Smooth muscle cell (in vitro differentiated cells): Measurements from ENCODE around the gene LAPTM5. TPM values are rescaled to one million over a fixed set of nuclear protein-coding genes. Genes with fewer than 3 reads are reported as not detected.

Experiments
- DNase-seq: peaks from one replicate; lab custom pipeline; 2025; ENCODE audit not compliant: unreplicated experiment; lab: John Stamatoyannopoulos, UW
- H2AFZ ChIP-seq: fragments of 200-600 bp; sonication (generic); 2 replicates; pipeline ENCODE4 v1.6.0; 2016; ENCODE audit warnings: antibody characterized with exemption, low read depth, mild to moderate bottlenecking
- H3F3A ChIP-seq: fragments of 200-600 bp; sonication (generic); 2 replicates; pipeline ENCODE4 v1.6.0; 2017; ENCODE audit warnings: antibody characterized with exemption, low read depth
- H3K27ac ChIP-seq: fragments of 200-600 bp; sonication (generic); 2 replicates; pipeline ENCODE4 v1.5.1; 2016; ENCODE audit warnings: low read depth, mild to moderate bottlenecking
- H3K27me3 ChIP-seq: fragments of 200-600 bp; sonication (generic); 2 replicates; pipeline ENCODE4 v1.6.1; 2016; ENCODE audit warnings: low read depth, mild to moderate bottlenecking
- H3K36me3 ChIP-seq: fragments of 200-600 bp; sonication (generic); 2 replicates; pipeline ENCODE4 v1.5.1; 2016; ENCODE audit warnings: low read depth
- H3K4me1 ChIP-seq: fragments of 200-600 bp; sonication (generic); 2 replicates; pipeline ENCODE4 v1.5.1; 2016; ENCODE audit warnings: low read depth
- H3K4me2 ChIP-seq: fragments of 200-600 bp; sonication (generic); 2 replicates; pipeline ENCODE4 v1.6.0; 2016; ENCODE audit warnings: mild to moderate bottlenecking
- H3K4me3 ChIP-seq: fragments of 200-600 bp; sonication (generic); 2 replicates; pipeline ENCODE4 v1.5.1; 2016; ENCODE audit warnings: mild to moderate bottlenecking
- H3K79me2 ChIP-seq: fragments of 200-600 bp; sonication (generic); 2 replicates; pipeline ENCODE4 v1.6.0; 2016; ENCODE audit warnings: low read depth, mild to moderate bottlenecking
- H3K9ac ChIP-seq: fragments of 200-600 bp; sonication (generic); 2 replicates; pipeline ENCODE4 v1.6.0; 2016; ENCODE audit warnings: low read depth
- H3K9me3 ChIP-seq: fragments of 200-600 bp; sonication (generic); replicated peaks from 2 replicates; pipeline ENCODE4 v1.5.1; 2016; ENCODE audit warnings: low read depth
- H4K20me1 ChIP-seq: fragments of 200-600 bp; sonication (generic); 2 replicates; pipeline ENCODE4 v1.6.0; 2016; ENCODE audit warnings: low read depth
- CTCF ChIP-seq: fragments of 200-600 bp; sonication (generic); IDR thresholded peaks from 2 replicates; pipeline ENCODE4 v1.5.1; 2017; ENCODE audit warnings: borderline replicate concordance, mild to moderate bottlenecking, antibody characterized with exemption; ENCODE audit not compliant: insufficient read depth, poor library complexity, severe bottlenecking
- WGBS: methylation state at CpG from one replicate; pipeline ENCODE4 v1.1.7; 2016; ENCODE audit warnings: low lambda C conversion rate; 5-methylcytosine and 5-hydroxymethylcytosine counted together
- polyA plus RNA-seq: library from polyadenylated mRNA; unstranded; fragments of >200 nt; fragmentation: Nextera tagmentation; extraction: Ambion mirVana; gene quantifications from 2 replicates; pipeline ENCODE4 v1.2.1, GENCODE V29; 2016
- total RNA-seq: library from RNA; depleted of rRNA; stranded (reverse); fragments of >200 nt; gene quantifications from 2 replicates; pipeline ENCODE4 v1.2.3, GENCODE V29; 2014

Gene LAPTM5
- total and polyA plus RNA-seq, 2 experiments from 2014 or later: 0.63 to 1.4 TPM

DNA sequence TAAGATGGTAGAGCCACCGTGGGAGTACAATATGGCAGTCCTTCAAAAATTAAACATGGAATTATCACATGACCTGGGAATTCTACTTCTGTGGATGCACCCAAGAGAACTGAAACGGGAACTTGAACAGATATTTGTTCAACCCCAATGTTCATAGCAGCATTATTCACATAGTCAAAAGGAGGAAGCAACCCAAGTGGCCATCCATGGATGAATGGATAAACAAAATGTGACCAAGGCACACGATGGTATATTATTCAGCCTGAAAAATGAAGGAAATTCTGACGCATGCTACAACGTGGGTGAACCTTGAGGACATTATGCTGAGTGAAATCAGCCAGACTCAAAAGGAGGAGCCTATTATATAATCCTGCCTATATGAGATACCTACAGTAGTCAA, 22.8 kb upstream of the LAPTM5 start:
- H3K4me3 ChIP-seq: no peak overlapping the region
- H3F3A ChIP-seq: no peaks in the 10 kb centered on the region
- no peaks in the 10 kb centered on the region for H3K4me1 ChIP-seq
- no peak overlapping the region for H3K27ac ChIP-seq
- WGBS: 75% methylated on average over 5 of the region's 5 CpGs
- no peak overlapping the region for H3K9ac ChIP-seq
- H3K36me3 ChIP-seq: no peaks in the 10 kb centered on the region
- H3K9me3 ChIP-seq: no peaks in the 10 kb centered on the region
- DNase-seq: no peak
- no peak overlapping the region for H2AFZ ChIP-seq
- no peak for TF ChIP-seq CTCF
- H4K20me1 ChIP-seq: no peaks in the 10 kb centered on the region
- H3K79me2 ChIP-seq: no peaks in the 10 kb centered on the region
- no peak overlapping the region for H3K4me2 ChIP-seq
- H3K27me3 ChIP-seq: no peaks in the 10 kb centered on the region

- Histone ChIP-seq H4K20me1 (no peaks in the 10 kb centered on the region), H3F3A (no peaks in the 10 kb centered on the region), H3K4me3 (no peak overlapping the region)
Observed at GRCh38 chr1:30779294-30780071, 21.9 kb upstream of the LAPTM5 start.

DNA sequence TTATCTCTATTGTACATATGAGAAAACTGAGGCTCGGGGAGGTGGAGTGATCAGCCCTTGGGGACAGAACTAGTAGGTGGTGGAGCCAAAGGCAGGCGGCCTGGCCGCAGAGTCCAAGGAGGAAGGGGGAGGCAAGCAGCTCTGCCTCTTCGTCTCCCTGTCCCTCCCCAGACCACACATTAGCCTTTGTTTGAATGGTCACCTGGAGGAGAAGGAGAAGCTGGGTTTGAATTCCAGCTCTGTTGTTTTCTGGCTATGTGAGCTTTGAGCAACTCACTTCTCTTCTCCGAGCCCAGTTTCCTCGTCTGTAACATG, 21.4 kb upstream of the LAPTM5 start:
- Histone ChIP-seq H4K20me1 (no peaks in the 10 kb centered on the region), H3K4me2 (no peak overlapping the region), H3K79me2 (no peaks in the 10 kb centered on the region), H3F3A (no peaks in the 10 kb centered on the region), H3K27me3 (no peaks in the 10 kb centered on the region), H3K4me1 (no peaks in the 10 kb centered on the region), H2AFZ (no peak overlapping the region), H3K9me3 (no peaks in the 10 kb centered on the region), H3K27ac (no peak overlapping the region), H3K4me3 (no peak overlapping the region), H3K36me3 (no peaks in the 10 kb centered on the region), H3K9ac (no peak overlapping the region)
- TF ChIP-seq CTCF: no peak
- WGBS: 91% methylated on average over 6 of the region's 6 CpGs
- no peak for DNase-seq

More at GRCh38 chr1:30779294-30780071, 21.9 kb upstream of the LAPTM5 start:
- Histone ChIP-seq H3K79me2 (no peaks in the 10 kb centered on the region), H3K27me3 (no peaks in the 10 kb centered on the region), H2AFZ (no peak overlapping the region), H3K36me3 (no peaks in the 10 kb centered on the region), H3K9me3 (no peaks in the 10 kb centered on the region), H3K9ac (no peak overlapping the region), H3K4me2 (no peak overlapping the region), H3K27ac (no peak overlapping the region), H3K4me1 (no peaks in the 10 kb centered on the region)
- DNase-seq: peak; percentile 89
- 34% methylated on average over 12 of the region's 12 CpGs for WGBS
- peak; percentile 99 for TF ChIP-seq CTCF
